Cardiac ventricle fibroblast (primary cell): ENCODE results near the gene ATP5F1B. TPM values are rescaled to one million over a fixed set of nuclear protein-coding genes. Genes with fewer than 3 reads are reported as not detected.

ENCODE experiments used
- total RNA-seq: library from RNA; depleted of rRNA; stranded (reverse); fragments of >200 nt; gene quantifications from 2 replicates; pipeline ENCODE4 v1.2.3, GENCODE V29; 2015

ATP5F1B gene
- total RNA-seq = 294 and 308 TPM in 2 replicates

DNA sequence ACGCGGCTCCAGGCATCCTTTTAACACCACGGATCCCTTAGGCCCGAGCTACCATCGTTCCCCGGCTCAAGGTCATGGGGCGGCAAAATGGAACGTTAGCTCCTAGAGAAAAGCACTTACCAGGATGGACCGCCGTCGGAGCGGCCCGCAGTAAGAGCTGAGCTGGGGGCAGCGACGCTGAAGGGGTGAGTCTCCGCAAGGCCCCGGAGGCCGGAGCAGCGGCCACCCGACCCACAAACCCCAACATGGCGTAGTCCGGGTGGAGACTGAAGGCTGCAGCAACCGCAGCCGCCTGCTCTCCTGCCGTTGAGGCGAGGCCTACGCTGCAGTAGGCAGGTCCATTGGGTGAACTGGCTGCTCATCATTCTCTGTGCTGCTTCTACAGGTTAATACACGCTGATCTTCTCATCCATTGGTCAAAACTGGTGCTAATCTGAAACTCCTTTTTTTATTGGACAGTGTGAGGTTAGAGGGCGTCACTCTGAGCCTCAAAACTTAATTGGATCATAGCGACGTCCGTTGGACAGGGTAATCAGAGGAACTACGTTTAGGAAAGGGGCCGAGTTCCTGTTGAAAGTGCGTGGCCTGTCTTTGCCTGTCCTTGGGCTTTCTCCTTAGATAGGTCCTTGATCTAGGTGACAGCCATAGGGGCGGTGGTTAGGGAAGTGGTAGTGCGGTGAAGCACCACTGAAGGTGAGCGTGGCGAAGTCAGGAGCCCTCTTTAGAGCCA lies at the start of gene ATP5F1B:
TSS of gene ATP5F1B (minus strand) at position 268 of the 730 bp plus-strand sequence. CDS start at position 247, 21 bp downstream.

DNA sequence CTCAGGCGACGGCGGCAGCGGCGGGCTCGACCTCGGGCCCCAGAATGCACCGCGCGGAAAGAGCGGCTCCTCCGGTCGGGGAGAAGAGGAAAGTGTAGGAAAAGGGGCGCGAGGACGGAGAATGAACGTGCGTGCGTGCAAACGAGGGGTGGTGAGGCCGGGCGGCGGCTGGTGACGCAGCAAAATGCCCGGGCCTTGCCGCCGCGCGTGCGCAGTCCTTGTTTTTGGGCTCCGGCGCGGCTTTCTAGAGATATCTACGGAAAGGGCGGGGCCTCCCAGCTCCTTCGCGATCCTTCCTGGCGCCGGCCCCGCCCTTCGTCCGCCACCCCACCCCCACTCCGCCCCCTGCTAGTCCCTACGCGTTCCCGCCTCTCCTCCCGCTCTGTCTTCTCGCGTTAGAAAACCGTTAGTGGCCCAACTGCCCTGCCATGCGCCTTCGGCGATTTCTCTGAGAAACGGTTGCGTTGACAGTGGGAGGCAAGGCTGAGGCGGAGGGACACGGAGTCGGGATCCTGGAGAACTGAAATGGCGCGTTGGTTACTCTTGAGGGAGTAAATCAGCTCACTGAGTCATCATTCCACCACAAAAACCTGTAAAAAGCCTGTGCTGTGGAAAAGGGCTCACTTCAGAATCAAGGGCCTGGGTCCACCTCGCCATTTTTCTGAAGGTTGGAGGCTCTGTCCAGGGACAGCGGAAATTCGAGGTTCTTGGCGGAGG lies 42.5 kb upstream of the ATP5F1B start, which contains the start of gene PTGES3:
TSS of gene PTGES3 (minus strand) at position 156 of the 717 bp plus-strand sequence. CDS start 285 bp downstream, outside the sequence.

DNA sequence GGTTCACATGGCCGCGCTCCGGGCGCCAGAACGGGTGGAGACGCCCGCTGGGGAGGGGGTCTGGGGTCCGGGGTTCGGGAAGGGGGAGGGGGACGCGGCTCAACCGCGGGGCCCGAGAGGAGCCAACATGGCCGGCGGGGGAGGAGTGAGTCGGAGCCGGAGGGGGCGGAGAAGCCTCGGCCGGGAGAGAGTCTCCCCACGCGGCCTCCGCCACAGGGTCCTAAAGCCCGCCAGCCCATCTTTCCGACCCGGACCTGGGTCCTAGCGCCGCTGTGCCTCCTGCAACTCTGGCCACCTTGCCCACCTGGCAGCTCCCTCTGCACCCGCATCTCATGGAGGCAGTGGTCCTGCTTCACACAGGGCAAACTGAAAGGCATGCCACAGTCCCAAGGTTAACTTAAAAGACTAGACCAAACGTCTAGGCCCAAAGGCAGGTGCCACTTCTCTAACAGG lies 15.6 kb downstream of the ATP5F1B start, which contains the start of gene BAZ2A:
TSS of gene BAZ2A (minus strand) at position 147 of the 453 bp plus-strand sequence. CDS start 12,796 bp downstream, outside the sequence.

Other genes starting within 250 kb of the ATP5F1B start
- 3.6 and 3.9 TPM in 2 replicates for gene TIMELESS, start 196.6 kb downstream of the ATP5F1B start, total RNA-seq
- not detected in 2 replicates for gene MIP, start 191.3 kb downstream of the ATP5F1B start, total RNA-seq
- gene SPRYD4, start 177.4 kb downstream of the ATP5F1B start, total RNA-seq = 0.98 and 1.2 TPM in 2 replicates
- not detected in 2 replicates for gene GLS2, start 157.8 kb downstream of the ATP5F1B start, total RNA-seq
- gene RBMS2, start 124.2 kb downstream of the ATP5F1B start, total RNA-seq = 14.8 and 20.3 TPM in 2 replicates
- gene BAZ2A, start 15.7 kb downstream of the ATP5F1B start, total RNA-seq = 27.5 and 33.3 TPM in 2 replicates
- 72.7 and 74.6 TPM in 2 replicates for gene PTGES3, start 42.3 kb upstream of the ATP5F1B start, total RNA-seq
- 1,513 and 1,579 TPM in 2 replicates for gene NACA, start 79.3 kb upstream of the ATP5F1B start, total RNA-seq
- 2.1 and 3.7 TPM in 2 replicates for gene PRIM1, start 106.3 kb upstream of the ATP5F1B start, total RNA-seq
- gene HSD17B6, start 117.3 kb upstream of the ATP5F1B start, total RNA-seq = 0.83 and 2.2 TPM in 2 replicates